Natural killer cell (primary cell): ENCODE results near the gene NFIA. TPM values are rescaled to one million over a fixed set of nuclear protein-coding genes. Genes with fewer than 3 reads are reported as not detected.
"Not testable (repeated sequence)": the region's sequence is repeated elsewhere in the genome, so short reads cannot be mapped to it uniquely, and the experiment has no call there.

Experiments
- ATAC-seq, 3 donors: fragments of 150-1000 bp in 2 of 3; fragments of 200-7000 bp in 1 of 3; cut with Tn5 transposase; 1 replicate in 1 of 3; 2 replicates in 2 of 3; pipeline ENCODE4 v1.10.0; 2021; ENCODE audit warnings: mild to moderate bottlenecking in 2 of 3, moderate library complexity in 2 of 3
- DNase-seq, 2 donors: peaks; one replicate each; pipeline versions ENCODE4 v3.0.0 to v3.0.0-alpha.2; 2013 to 2021; ENCODE audit warnings: mixed read lengths in 1 of 2
- H3K27ac ChIP-seq: one replicate; pipeline ENCODE4 v1.5.1; 2013; ENCODE audit warnings: mild to moderate bottlenecking, low read length
- H3K27me3 ChIP-seq: one replicate; pipeline ENCODE4 v1.6.1; 2013; ENCODE audit warnings: low read length; ENCODE audit not compliant: control insufficient read depth, insufficient read depth
- H3K36me3 ChIP-seq: one replicate; pipeline ENCODE4 v1.6.1; 2013; ENCODE audit warnings: low read length; ENCODE audit not compliant: control insufficient read depth, insufficient read depth
- H3K4me1 ChIP-seq: one replicate; pipeline ENCODE4 v1.6.1; 2013; ENCODE audit warnings: low read length; ENCODE audit not compliant: control insufficient read depth, insufficient read depth
- H3K4me3 ChIP-seq: one replicate; pipeline ENCODE4 v1.5.1; 2013; ENCODE audit warnings: low read length
- H3K9me3 ChIP-seq: one replicate; pipeline ENCODE4 v1.6.1; 2013; ENCODE audit warnings: low read length; ENCODE audit not compliant: control insufficient read depth, insufficient read depth
- H3K27ac Mint-ChIP-seq, 2 donors: one replicate each; pipeline ENCODE4 v1.8.0; 2022; ENCODE audit warnings: mild to moderate bottlenecking in 2 of 2, mixed read lengths in 2 of 2, moderate library complexity in 1 of 2
- H3K27me3 Mint-ChIP-seq, 2 donors: one replicate each; pipeline ENCODE4 v1.8.0; 2022; ENCODE audit warnings: low read depth in 2 of 2, mixed read lengths in 2 of 2
- H3K36me3 Mint-ChIP-seq: one replicate; pipeline ENCODE4 v1.8.0; 2022; ENCODE audit warnings: mixed read lengths
- H3K4me1 Mint-ChIP-seq, 2 donors: one replicate each; pipeline ENCODE4 v1.8.0; 2022; ENCODE audit warnings: mixed read lengths in 2 of 2
- H3K4me3 Mint-ChIP-seq: one replicate; pipeline ENCODE4 v1.8.0; 2022; ENCODE audit warnings: mild to moderate bottlenecking, moderate library complexity, mixed read lengths
- H3K9me3 Mint-ChIP-seq, 2 donors: one replicate each; pipeline ENCODE4 v1.8.0; 2022; ENCODE audit warnings: mixed read lengths in 2 of 2
- WGBS: methylation state at CpG from one replicate; pipeline ENCODE4 v1.1.7; 2013; ENCODE audit warnings: missing lambda C conversion rate; ENCODE audit not compliant: insufficient coverage; 5-methylcytosine and 5-hydroxymethylcytosine counted together
- intact Hi-C: fragments of 100-400 bp; cut with micrococcal nuclease; formaldehyde crosslinking; loops from one replicate; pipeline ENCODE4 v1.14.2; 2022
- total RNA-seq, 4 donors: library from RNA; stranded (reverse); fragments of 120-200 nt in 1 of 4; gene quantifications; one replicate each; pipeline versions ENCODE4 v1.2.3 to v1.2.4, GENCODE V29; 2013 to 2022
- TF ChIP-seq, protein P1 (sequence below): fragments of 200-600 bp; IDR thresholded peaks from one replicate; pipeline ENCODE4 v1.8.0; 2022; ENCODE audit warnings: antibody characterized with exemption

The NFIA gene
- total RNA-seq, 3 donors from 2014 or later (not counting 1 experiment from before 2014, with no cell fraction given): 3.5 to 6.5 (median 3.6) TPM

DNA sequence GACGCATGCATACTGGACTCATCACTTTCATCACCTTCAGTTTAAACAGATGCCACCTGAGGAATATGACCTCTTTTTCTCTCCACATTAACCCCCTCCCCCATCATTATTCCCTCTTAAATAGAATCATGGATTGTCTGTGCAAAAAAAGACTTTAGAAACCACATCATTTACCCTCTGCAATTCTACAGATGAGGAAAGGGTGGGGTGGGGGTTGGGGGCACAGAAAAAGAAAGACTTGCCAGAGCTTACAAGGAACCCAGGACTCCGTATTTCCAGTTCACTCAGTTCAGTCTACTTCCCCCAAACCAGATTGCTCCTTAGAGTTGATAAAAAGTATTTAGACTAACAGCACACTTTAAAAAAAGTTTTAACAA is 26.2 kb upstream of the NFIA start:
- peaks cover 28% of the 10 kb centered on the region in 2 donors for H3K4me1 Mint-ChIP-seq
- no peaks in the 10 kb centered on the region for H3K36me3 ChIP-seq

DNA sequence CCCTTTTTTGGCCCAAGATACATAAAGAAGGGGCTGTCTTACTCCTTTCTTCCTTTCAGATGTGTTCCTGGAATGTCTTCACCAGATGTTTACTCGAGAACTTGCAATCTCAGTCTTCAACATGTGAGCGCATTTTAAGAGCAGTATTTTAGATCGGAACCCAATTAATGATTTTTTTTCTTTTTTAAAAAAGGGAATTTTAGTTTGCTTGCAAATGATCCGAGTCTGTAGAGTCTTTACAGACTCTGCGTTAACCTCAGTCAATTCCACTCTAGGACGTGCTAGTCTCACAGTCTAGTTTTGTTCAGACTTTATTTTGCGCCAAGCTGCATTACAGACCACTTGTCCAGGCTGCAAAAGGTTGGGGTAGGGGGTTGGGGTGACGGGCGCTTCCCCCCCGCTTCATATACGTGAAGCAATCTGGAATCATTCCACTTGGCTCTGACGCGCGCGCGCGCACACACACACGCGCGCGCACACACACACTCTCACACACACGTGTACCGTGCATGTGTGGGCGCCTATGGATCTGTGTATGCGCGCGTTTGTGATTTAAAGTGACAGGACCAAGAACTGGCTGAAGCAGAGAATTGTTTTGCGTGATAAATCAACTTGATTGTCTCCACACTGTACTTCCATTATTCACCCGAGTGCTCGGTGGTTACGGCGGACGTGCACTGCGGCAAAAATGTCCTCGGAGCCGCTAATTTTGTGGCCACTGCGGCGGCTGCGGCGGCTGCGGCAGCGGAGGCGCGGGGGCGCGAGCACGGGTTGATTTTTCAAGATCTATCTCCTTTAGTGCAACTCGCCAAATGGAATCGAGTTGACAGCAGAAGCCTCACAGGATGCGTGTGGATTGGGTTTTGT is 25.6 kb upstream of the NFIA start:
- Mint-ChIP-seq H3K27ac (peak overlapping the region in 1 of 2 donors; percentile 60), H3K27me3 (peaks cover 58 to 70% of the 10 kb centered on the region in 2 donors), H3K4me3 (peak overlapping the region; percentile 88), H3K4me1 (peaks cover 26 to 28% of the 10 kb centered on the region in 2 donors), H3K36me3 (no peaks in the 10 kb centered on the region), H3K9me3 (no peaks in the 10 kb centered on the region)
- TF ChIP-seq, protein P1, sequence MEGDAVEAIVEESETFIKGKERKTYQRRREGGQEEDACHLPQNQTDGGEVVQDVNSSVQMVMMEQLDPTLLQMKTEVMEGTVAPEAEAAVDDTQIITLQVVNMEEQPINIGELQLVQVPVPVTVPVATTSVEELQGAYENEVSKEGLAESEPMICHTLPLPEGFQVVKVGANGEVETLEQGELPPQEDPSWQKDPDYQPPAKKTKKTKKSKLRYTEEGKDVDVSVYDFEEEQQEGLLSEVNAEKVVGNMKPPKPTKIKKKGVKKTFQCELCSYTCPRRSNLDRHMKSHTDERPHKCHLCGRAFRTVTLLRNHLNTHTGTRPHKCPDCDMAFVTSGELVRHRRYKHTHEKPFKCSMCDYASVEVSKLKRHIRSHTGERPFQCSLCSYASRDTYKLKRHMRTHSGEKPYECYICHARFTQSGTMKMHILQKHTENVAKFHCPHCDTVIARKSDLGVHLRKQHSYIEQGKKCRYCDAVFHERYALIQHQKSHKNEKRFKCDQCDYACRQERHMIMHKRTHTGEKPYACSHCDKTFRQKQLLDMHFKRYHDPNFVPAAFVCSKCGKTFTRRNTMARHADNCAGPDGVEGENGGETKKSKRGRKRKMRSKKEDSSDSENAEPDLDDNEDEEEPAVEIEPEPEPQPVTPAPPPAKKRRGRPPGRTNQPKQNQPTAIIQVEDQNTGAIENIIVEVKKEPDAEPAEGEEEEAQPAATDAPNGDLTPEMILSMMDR: no peak
- Histone ChIP-seq H3K4me3 (peak overlapping the region; percentile 36), H3K9me3 (no peaks in the 10 kb centered on the region), H3K4me1 (peaks cover 34% of the 10 kb centered on the region), H3K27ac (no peak overlapping the region), H3K36me3 (no peaks in the 10 kb centered on the region), H3K27me3 (peaks cover 41% of the 10 kb centered on the region)
- WGBS: 5% methylated on average over 50 of the region's 50 CpGs
- intact Hi-C loops: loop anchor here (10.0 kb wide), 3 partner anchors 48 to 288 kb away; no protein-coding TSS in a partner anchor
- peak; percentile 33 to 60 (median 53) for ATAC-seq
- peak; percentile 20 to 63 for DNase-seq

More for the DNA sequence above, 26.2 kb upstream of the NFIA start:
- no peak for DNase-seq
- ATAC-seq: no peak
- Mint-ChIP-seq H3K27me3 (peaks cover 63 to 76% of the 10 kb centered on the region in 2 donors), H3K36me3 (no peaks in the 10 kb centered on the region), H3K4me3 (peak overlapping the region; percentile 88), H3K27ac (no peak overlapping the region), H3K9me3 (no peaks in the 10 kb centered on the region)
- Histone ChIP-seq H3K9me3 (no peaks in the 10 kb centered on the region), H3K27me3 (peaks cover 46% of the 10 kb centered on the region), H3K4me3 (no peak overlapping the region), H3K27ac (no peak overlapping the region), H3K4me1 (peaks cover 36% of the 10 kb centered on the region)
- 100% methylated on average over 1 of the region's 2 CpGs for WGBS
- intact Hi-C loops: loop anchor here (10.0 kb wide), 3 partner anchors 49 to 289 kb away; no protein-coding TSS in a partner anchor
- TF ChIP-seq, protein P1: no peak

DNA sequence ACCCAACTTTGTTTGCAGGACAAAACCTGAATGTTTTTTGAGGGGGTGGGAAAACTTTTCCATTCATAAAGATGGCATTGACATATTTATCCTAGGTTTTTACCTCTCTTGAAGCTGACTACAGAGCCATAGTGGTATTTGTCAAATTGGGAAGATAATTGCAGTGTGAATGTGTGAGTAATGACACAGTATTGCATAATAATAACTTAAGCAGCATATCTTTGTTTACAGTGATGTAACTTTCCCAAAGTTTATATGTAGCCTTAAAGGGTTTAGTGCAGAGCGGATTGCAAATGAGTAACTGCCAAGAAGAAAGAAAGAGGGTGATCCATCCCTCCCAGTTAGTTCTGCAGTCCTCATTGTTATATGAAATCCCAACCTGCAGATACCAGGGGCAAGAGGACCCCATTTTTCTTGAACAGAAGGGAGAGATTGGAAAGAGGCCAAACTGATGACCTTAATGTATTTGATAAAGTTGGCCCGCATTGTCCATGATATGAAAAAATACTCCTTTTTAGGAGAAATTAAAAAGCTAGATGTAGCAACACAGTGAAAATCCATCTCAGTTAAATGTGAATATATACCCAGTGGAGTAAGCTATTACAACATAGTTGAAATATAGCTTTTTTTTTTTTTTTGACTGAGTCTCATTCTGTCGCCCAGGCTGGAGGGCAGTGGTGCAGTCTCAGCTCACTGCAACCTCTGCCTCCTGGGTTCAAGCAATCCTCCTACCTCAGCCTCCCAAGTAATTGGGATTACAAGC is 23.7 kb upstream of the NFIA start:
- Histone ChIP-seq H3K4me3 (no peak overlapping the region), H3K4me1 (peaks cover 21% of the 10 kb centered on the region), H3K36me3 (no peaks in the 10 kb centered on the region), H3K27me3 (peaks cover 25% of the 10 kb centered on the region), H3K27ac (no peak overlapping the region), H3K9me3 (no peaks in the 10 kb centered on the region)
- Mint-ChIP-seq H3K36me3 (no peaks in the 10 kb centered on the region), H3K9me3 (no peaks in the 10 kb centered on the region), H3K4me1 (peaks cover 11 to 17% of the 10 kb centered on the region in 2 donors), H3K27ac (no peak overlapping the region), H3K27me3 (peaks cover 40 to 51% of the 10 kb centered on the region in 2 donors), H3K4me3 (no peak overlapping the region)
- TF ChIP-seq, protein P1: no peak
- DNase-seq (no peak), ATAC-seq (no peak)
- WGBS: 90% methylated on average over 3 of the region's 3 CpGs
- intact Hi-C loops: loop anchor here (10.0 kb wide), 3 partner anchors 46 to 286 kb away; no protein-coding TSS in a partner anchor

DNA sequence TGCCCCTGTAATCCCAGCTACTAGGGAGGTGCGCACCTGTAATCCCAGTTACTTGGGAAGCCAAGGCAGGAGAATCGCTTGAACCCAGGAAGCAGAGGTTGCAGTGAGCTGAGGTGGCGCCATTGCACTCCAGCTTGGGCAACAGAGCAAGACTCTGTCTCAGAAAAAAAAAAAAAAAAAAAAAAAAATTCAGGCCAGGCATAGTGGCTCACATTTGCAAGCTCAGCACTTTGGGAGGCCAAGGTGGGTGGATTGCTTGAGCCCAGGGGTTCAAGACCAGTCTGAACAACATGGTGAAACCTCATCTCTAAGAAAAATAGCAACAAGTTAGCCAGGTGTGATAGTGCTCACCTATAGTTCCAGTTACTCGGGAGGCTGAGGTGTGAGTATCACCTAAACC is 20.8 kb upstream of the NFIA start:
- ATAC-seq, intact Hi-C loops, H3K9me3 ChIP-seq, H3K4me1 Mint-ChIP-seq, H3K9me3 Mint-ChIP-seq, H3K27ac ChIP-seq, H3K36me3 ChIP-seq, H3K27ac Mint-ChIP-seq, DNase-seq, H3K27me3 ChIP-seq, H3K4me3 Mint-ChIP-seq, H3K4me3 ChIP-seq, H3K36me3 Mint-ChIP-seq: not testable (repeated sequence)
- peaks cover 13% of the 10 kb centered on the region for H3K4me1 ChIP-seq
- H3K27me3 Mint-ChIP-seq: peaks cover 22 to 24% of the 10 kb centered on the region in 2 donors
- 89% methylated on average over 4 of the region's 4 CpGs for WGBS
